HTR-8/SVneo (cell line): ENCODE data around the gene GNAI3.
A peak's percentile ranks its signal among the peaks of the same experiment; 100 is the strongest.
"Not testable (repeated sequence)": the region's sequence is repeated elsewhere in the genome, so short reads cannot be mapped to it uniquely, and the experiment has no call there.

ENCODE experiments used
- DNase-seq: peaks from one replicate; pipeline ENCODE4 v3.0.0; 2011; ENCODE audit warnings: low spot score, mixed read lengths; ENCODE audit not compliant: insufficient read length
- FAIRE-seq: peaks from 2 replicates; lab custom pipeline; 2011; peaks lifted over from hg19 to GRCh38; lab: Jason Lieb, UNC

GNAI3 gene

GRCh38 chr1:109654519-109654918 is 106.1 kb downstream of the GNAI3 start:
- FAIRE-seq (no peak), DNase-seq (no peak)

GRCh38 chr1:109655615-109656519 is 107.5 kb downstream of the GNAI3 start, which contains the start of gene GSTM4:
GSTM4 (plus strand) TSS chr1:109656099; CDS start chr1:109656390, 291 bp downstream.
- no peak for FAIRE-seq
- peak; percentile 62 for DNase-seq

- FAIRE-seq: no peak
Measured at GRCh38 chr1:109657395-109657794, 109.0 kb downstream of the GNAI3 start.

GRCh38 chr1:109657970-109658369 is 109.6 kb downstream of the GNAI3 start:
- FAIRE-seq (no peak), DNase-seq (no peak)

More at GRCh38 chr1:109657395-109657794, 109.0 kb downstream of the GNAI3 start:
- DNase-seq: no peak

- DNase-seq: no peak
- FAIRE-seq: no peak
Measured at GRCh38 chr1:109658533-109659042, 110.2 kb downstream of the GNAI3 start.

GRCh38 chr1:109659145-109659544 is 110.7 kb downstream of the GNAI3 start:
- FAIRE-seq: no peak
- DNase-seq: no peak

GRCh38 chr1:109659997-109660690 is 111.7 kb downstream of the GNAI3 start:
- DNase-seq (no peak), FAIRE-seq (no peak)

GRCh38 chr1:109660691-109661026 is 112.2 kb downstream of the GNAI3 start:
- not testable (repeated sequence) for DNase-seq, FAIRE-seq

- FAIRE-seq: no peak
Measured at GRCh38 chr1:109661391-109661790, 113.0 kb downstream of the GNAI3 start.

GRCh38 chr1:109664671-109665070 is 116.3 kb downstream of the GNAI3 start:
- no peak for FAIRE-seq

More at GRCh38 chr1:109661391-109661790, 113.0 kb downstream of the GNAI3 start:
- DNase-seq: no peak

GRCh38 chr1:109667452-109668122 is 119.2 kb downstream of the GNAI3 start, which contains the start of gene GSTM2:
GSTM2 (plus strand) TSS chr1:109668057; CDS start chr1:109668116, 59 bp downstream.
- DNase-seq (peak; percentile 45), FAIRE-seq (no peak)

More at GRCh38 chr1:109664671-109665070, 116.3 kb downstream of the GNAI3 start:
- DNase-seq: no peak
